SK-N-SH treated with all-trans-retinoic acid at 6 μM for 48 hours (cell line): ENCODE data around the gene DGUOK.

ENCODE experiments used
- ARNTL ChIP-seq: fragments of 450-650 bp; formaldehyde crosslinking; IDR thresholded peaks from 2 replicates; pipeline ENCODE4 v1.5.0; 2020; ENCODE audit warnings: low read depth, mild to moderate bottlenecking, moderate library complexity, borderline replicate concordance
- CREB5 ChIP-seq: fragments of 250-450 bp; sonication (Bioruptor Pico); IDR thresholded peaks from 2 replicates; pipeline ENCODE4 v1.5.1; 2020; ENCODE audit warnings: low read depth, mild to moderate bottlenecking, moderate library complexity
- ESRRG ChIP-seq: fragments of 250-450 bp; sonication (Bioruptor Pico); IDR thresholded peaks from 2 replicates; pipeline ENCODE4 v1.6.1; 2021; ENCODE audit warnings: mild to moderate bottlenecking
- OSR1 ChIP-seq: fragments of 250-450 bp; sonication (Bioruptor Pico); IDR thresholded peaks from 2 replicates; pipeline ENCODE4 v1.8.0; 2022; ENCODE audit warnings: moderate library complexity, mild to moderate bottlenecking, inconsistent platforms
- PATZ1 ChIP-seq: fragments of 250-450 bp; sonication (Bioruptor Pico); IDR thresholded peaks from 2 replicates; pipeline ENCODE4 v1.8.0; 2020; ENCODE audit warnings: mild to moderate bottlenecking, moderate library complexity, borderline replicate concordance
- RARB ChIP-seq: fragments of 250-450 bp; sonication (Bioruptor Pico); IDR thresholded peaks from 2 replicates; pipeline ENCODE4 v1.8.0; 2021; ENCODE audit warnings: mild to moderate bottlenecking, moderate library complexity
- SNAI2 ChIP-seq: fragments of 250-450 bp; sonication (Bioruptor Pico); IDR thresholded peaks from 2 replicates; pipeline ENCODE4 v1.5.0; 2020; ENCODE audit warnings: mild to moderate bottlenecking, moderate library complexity
- TCF4 ChIP-seq: fragments of 250-450 bp; sonication (Bioruptor Pico); IDR thresholded peaks from 2 replicates; pipeline ENCODE4 v1.8.0; 2021; ENCODE audit warnings: mild to moderate bottlenecking, moderate library complexity, borderline replicate concordance
- ZFP3 ChIP-seq: fragments of 250-450 bp; sonication (Bioruptor Pico); IDR thresholded peaks from 2 replicates; pipeline ENCODE4 v1.5.0; 2020; ENCODE audit warnings: mild to moderate bottlenecking, moderate library complexity
- ZNF565 ChIP-seq: fragments of 450-650 bp; formaldehyde crosslinking; conservative IDR thresholded peaks from 2 replicates; pipeline ENCODE4 v1.5.0; 2020; ENCODE audit warnings: low read depth, mild to moderate bottlenecking, moderate library complexity
- ZNF70 ChIP-seq: fragments of 450-650 bp; formaldehyde crosslinking; IDR thresholded peaks from 2 replicates; pipeline ENCODE4 v1.5.0; 2020; ENCODE audit warnings: mild to moderate bottlenecking, moderate library complexity

GRCh38 chr2:73921581-73921980 is 5.1 kb upstream of the DGUOK start:
- no peak for TF ChIP-seq ESRRG
- TF ChIP-seq TCF4 (CRISPR knock-in tag) = no peak
- no peak for TF ChIP-seq OSR1 (CRISPR knock-in tag)
- no peak for TF ChIP-seq ARNTL (CRISPR knock-in tag)
- no peak for TF ChIP-seq PATZ1
- TF ChIP-seq ZFP3 (CRISPR knock-in tag) = no peak
- TF ChIP-seq SNAI2 (CRISPR knock-in tag) = no peak
- no peak for TF ChIP-seq ZNF565 (CRISPR knock-in tag)
- no peak for TF ChIP-seq RARB
- TF ChIP-seq CREB5 (CRISPR knock-in tag) = no peak
- TF ChIP-seq ZNF70 (CRISPR knock-in tag) = no peak
